GM18505 (cell line): Measurements from ENCODE around the gene FXN.
"Not testable (repeated sequence)": the region's sequence is repeated elsewhere in the genome, so short reads cannot be mapped to it uniquely, and the experiment has no call there.

Source experiments
- ATAC-seq: cut with Tn5 transposase; IDR thresholded peaks from one replicate; pipeline ENCODE4 v1.9.1; 2021; ENCODE audit not compliant: unreplicated experiment
- POLR2A ChIP-seq: IDR thresholded peaks from 4 replicates; pipeline ENCODE4 v1.6.1; 2011; ENCODE audit warnings: borderline replicate concordance; ENCODE audit not compliant: insufficient read depth, insufficient read length; ENCODE audit errors: extremely low read depth

FXN gene

GRCh38 chr9:69034071-69034470 lies 1.5 kb upstream of the FXN start:
- TF ChIP-seq POLR2A, result no peak
- ATAC-seq, result no peak

GRCh38 chr9:69036309-69036708 lies 757 bp downstream of the FXN start:
- ATAC-seq, result no peak
- no peak for TF ChIP-seq POLR2A

- TF ChIP-seq POLR2A, result no peak
- ATAC-seq, result no peak
Observed at GRCh38 chr9:69036799-69037198, 1.2 kb downstream of the FXN start.

- TF ChIP-seq POLR2A, result no peak
- no peak for ATAC-seq
Observed at GRCh38 chr9:69040646-69041045, 5.1 kb downstream of the FXN start.

- no peak for ATAC-seq
- TF ChIP-seq POLR2A, result no peak
Observed at GRCh38 chr9:69044240-69045219, 9.0 kb downstream of the FXN start.

- no peak for ATAC-seq
- no peak for TF ChIP-seq POLR2A
Observed at GRCh38 chr9:69045821-69046220, 10.3 kb downstream of the FXN start.

GRCh38 chr9:69046723-69047122 lies 11.2 kb downstream of the FXN start:
- no peak for ATAC-seq
- TF ChIP-seq POLR2A, result no peak

- ATAC-seq, result no peak
Observed at GRCh38 chr9:69047371-69047770, 11.8 kb downstream of the FXN start.

GRCh38 chr9:69049094-69049493 lies 13.5 kb downstream of the FXN start:
- TF ChIP-seq POLR2A, result no peak
- ATAC-seq, result no peak

More at GRCh38 chr9:69047371-69047770, 11.8 kb downstream of the FXN start:
- no peak for TF ChIP-seq POLR2A

- not testable (repeated sequence) for ATAC-seq
Observed at GRCh38 chr9:69050936-69051335, 15.4 kb downstream of the FXN start.

- TF ChIP-seq POLR2A, result no peak
- no peak for ATAC-seq
Observed at GRCh38 chr9:69054989-69055388, 19.4 kb downstream of the FXN start.

GRCh38 chr9:69056191-69056815 lies 20.8 kb downstream of the FXN start:
- no peak for TF ChIP-seq POLR2A
- ATAC-seq, result no peak

- no peak for TF ChIP-seq POLR2A
- no peak for ATAC-seq
Observed at GRCh38 chr9:69058101-69058500, 22.5 kb downstream of the FXN start.

- TF ChIP-seq POLR2A, result no peak
- ATAC-seq, result no peak
Observed at GRCh38 chr9:69060766-69061165, 25.2 kb downstream of the FXN start.
